ENCODE results near the gene CHN1. TPM values are rescaled to one million over a fixed set of nuclear protein-coding genes. Genes with fewer than 3 reads are reported as not detected.

Gene CHN1
- total and polyA plus RNA-seq, 2 donors from 2014 or later = 6.5 to 14.1 TPM

DNA sequence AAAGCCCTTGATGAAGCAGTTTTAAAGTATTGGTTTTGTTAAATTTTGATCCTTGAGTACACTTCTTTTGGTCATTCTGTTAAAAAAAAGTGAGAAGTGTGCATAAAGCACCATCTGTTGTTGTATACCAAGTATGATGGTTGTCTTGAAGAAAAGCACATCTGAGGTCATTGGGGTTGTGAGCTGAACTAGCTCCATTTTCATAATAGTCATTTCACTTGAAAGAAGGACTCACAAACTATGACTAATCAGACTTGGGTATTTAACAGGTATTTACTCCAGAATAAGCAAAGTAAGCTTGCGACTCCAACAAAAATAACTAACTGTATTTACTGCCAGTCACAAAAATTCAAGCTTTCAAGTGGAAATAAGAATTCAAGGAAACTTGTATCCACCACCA is 35.1 kb downstream of the CHN1 start:
- Histone ChIP-seq H3K27me3 (ENCODE audit: control insufficient read depth, insufficient read depth, low read length) (no peaks in the 10 kb centered on the region), H3K4me3 (ENCODE audit: low read length in 3 of 3) (no peak overlapping the region), H3K4me1 (ENCODE audit: control insufficient read depth in 2 of 3, insufficient read depth in 2 of 3, low read depth in 1 of 3, low read length in 3 of 3) (no peaks in the 10 kb centered on the region), H3K9me3 (ENCODE audit: control insufficient read depth in 2 of 3, insufficient read depth in 1 of 3, low read length in 3 of 3) (no peaks in the 10 kb centered on the region), H3K9ac (ENCODE audit: low read length in 3 of 3) (no peak overlapping the region), H3K27ac (ENCODE audit: low read depth in 2 of 2, low read length in 2 of 2) (no peak overlapping the region), H3K36me3 (ENCODE audit: control insufficient read depth in 2 of 3, insufficient read depth in 3 of 3, low read length in 3 of 3) (no peaks in the 10 kb centered on the region)
- no peak for FAIRE-seq
- no peak for DNase-seq
- intact Hi-C loops (cut with DNase I) = no loop called here
- TF ChIP-seq, protein P1, sequence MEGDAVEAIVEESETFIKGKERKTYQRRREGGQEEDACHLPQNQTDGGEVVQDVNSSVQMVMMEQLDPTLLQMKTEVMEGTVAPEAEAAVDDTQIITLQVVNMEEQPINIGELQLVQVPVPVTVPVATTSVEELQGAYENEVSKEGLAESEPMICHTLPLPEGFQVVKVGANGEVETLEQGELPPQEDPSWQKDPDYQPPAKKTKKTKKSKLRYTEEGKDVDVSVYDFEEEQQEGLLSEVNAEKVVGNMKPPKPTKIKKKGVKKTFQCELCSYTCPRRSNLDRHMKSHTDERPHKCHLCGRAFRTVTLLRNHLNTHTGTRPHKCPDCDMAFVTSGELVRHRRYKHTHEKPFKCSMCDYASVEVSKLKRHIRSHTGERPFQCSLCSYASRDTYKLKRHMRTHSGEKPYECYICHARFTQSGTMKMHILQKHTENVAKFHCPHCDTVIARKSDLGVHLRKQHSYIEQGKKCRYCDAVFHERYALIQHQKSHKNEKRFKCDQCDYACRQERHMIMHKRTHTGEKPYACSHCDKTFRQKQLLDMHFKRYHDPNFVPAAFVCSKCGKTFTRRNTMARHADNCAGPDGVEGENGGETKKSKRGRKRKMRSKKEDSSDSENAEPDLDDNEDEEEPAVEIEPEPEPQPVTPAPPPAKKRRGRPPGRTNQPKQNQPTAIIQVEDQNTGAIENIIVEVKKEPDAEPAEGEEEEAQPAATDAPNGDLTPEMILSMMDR (IDR thresholded peaks at IDR 0.05; ENCODE audit: borderline replicate concordance, extremely low read depth, insufficient read depth) = no peak

DNA sequence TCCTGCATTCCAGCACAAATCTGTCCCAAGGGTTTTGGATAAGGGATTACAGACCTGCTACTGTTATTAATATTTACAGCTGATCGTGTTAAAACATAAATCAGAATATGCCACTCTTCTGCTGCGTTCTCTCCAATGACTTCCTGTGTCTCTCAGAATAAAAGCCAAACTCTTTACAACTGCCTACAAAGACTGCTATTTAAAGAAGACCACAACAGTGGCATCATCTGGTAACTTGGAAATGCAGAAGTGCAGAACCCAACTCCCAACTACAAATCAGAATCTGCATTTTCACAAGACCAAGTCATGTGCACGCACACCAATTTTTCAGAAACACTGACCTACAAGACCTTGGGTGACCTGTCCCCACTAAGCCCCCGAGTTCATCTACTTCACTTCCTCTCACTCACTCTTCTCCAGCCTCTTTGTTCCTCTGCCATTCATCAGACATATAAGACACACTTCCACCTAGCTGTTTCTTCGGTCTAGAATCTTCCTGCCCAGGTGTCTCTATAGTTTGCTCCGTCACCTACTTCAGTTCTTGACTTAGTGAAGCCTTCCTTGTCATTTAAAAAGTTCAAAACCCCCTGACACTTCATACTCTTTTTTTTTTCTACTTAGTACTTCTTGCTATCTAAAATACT is 36.0 kb downstream of the CHN1 start:
- Histone ChIP-seq H3K9ac (ENCODE audit: low read length in 3 of 3) (no peak overlapping the region), H3K4me3 (ENCODE audit: low read length in 3 of 3) (no peak overlapping the region), H3K9me3 (ENCODE audit: control insufficient read depth in 2 of 3, insufficient read depth in 1 of 3, low read length in 3 of 3) (no peaks in the 10 kb centered on the region), H3K4me1 (ENCODE audit: control insufficient read depth in 2 of 3, insufficient read depth in 2 of 3, low read depth in 1 of 3, low read length in 3 of 3) (no peaks in the 10 kb centered on the region), H3K36me3 (ENCODE audit: control insufficient read depth in 2 of 3, insufficient read depth in 3 of 3, low read length in 3 of 3) (no peaks in the 10 kb centered on the region), H3K27ac (ENCODE audit: low read depth in 2 of 2, low read length in 2 of 2) (no peak overlapping the region), H3K27me3 (ENCODE audit: control insufficient read depth, insufficient read depth, low read length) (no peaks in the 10 kb centered on the region)
- intact Hi-C loops (cut with DNase I) = no loop called here
- FAIRE-seq = no peak
- TF ChIP-seq, protein P1 (IDR thresholded peaks at IDR 0.05; ENCODE audit: borderline replicate concordance, extremely low read depth, insufficient read depth) = no peak
- no peak for DNase-seq

DNA sequence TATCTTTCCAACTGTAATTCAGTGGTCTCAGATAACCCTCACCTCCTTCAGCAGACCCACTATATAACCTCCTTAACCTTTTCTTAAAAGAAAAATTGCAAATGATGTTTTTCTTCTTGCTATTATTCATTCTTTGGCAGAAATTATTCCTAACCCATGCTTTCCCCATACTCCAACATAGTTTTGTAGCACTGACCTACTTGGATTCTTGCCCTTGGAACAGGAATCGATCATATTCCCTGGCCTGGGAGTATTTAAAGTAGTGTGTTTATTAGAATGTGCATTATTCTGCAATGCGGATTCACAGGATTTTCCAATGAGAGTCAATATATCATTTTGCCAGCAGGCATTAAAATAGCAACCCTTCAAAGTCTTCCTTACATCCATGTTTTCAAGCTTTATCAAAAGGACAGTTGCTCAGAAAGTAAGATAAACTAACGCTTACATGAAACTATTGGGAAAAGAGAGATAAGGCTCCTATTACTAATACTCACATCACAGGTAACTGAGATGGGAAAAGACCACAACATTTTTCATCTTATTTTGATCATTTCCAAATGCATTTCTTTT is 37.4 kb downstream of the CHN1 start:
- TF ChIP-seq, protein P1 (IDR thresholded peaks at IDR 0.05; ENCODE audit: borderline replicate concordance, extremely low read depth, insufficient read depth) = no peak
- Histone ChIP-seq H3K27ac (ENCODE audit: low read depth in 2 of 2, low read length in 2 of 2) (no peak overlapping the region), H3K9ac (ENCODE audit: low read length in 3 of 3) (no peak overlapping the region), H3K27me3 (ENCODE audit: control insufficient read depth, insufficient read depth, low read length) (no peaks in the 10 kb centered on the region), H3K4me3 (ENCODE audit: low read length in 3 of 3) (no peak overlapping the region), H3K4me1 (ENCODE audit: control insufficient read depth in 2 of 3, insufficient read depth in 2 of 3, low read depth in 1 of 3, low read length in 3 of 3) (no peaks in the 10 kb centered on the region), H3K9me3 (ENCODE audit: control insufficient read depth in 2 of 3, insufficient read depth in 1 of 3, low read length in 3 of 3) (no peaks in the 10 kb centered on the region), H3K36me3 (ENCODE audit: control insufficient read depth in 2 of 3, insufficient read depth in 3 of 3, low read length in 3 of 3) (no peaks in the 10 kb centered on the region)
- no peak for FAIRE-seq
- intact Hi-C loops (cut with DNase I) = no loop called here
- DNase-seq = no peak

Measured in kidney (tissue), 14 donors.